Activated CD8-positive, alpha-beta memory T cell treated with anti-CD3 and anti-CD28 coated beads, Interleukin-2, amount 10 ng/mL, durations not matched to agents 7 days and 5 days (primary cell): ENCODE measurements around the gene WDFY4. TPM values are rescaled to one million over a fixed set of nuclear protein-coding genes. Genes with fewer than 3 reads are reported as not detected.

ENCODE experiments used
- ATAC-seq: fragments of 150-1000 bp; cut with Tn5 transposase; one replicate; pipeline ENCODE4 v1.10.0; 2021; ENCODE audit warnings: moderate library complexity
- CTCF ChIA-PET: fragments of 350-600 bp; sonication (Branson Sonifier 250); formaldehyde crosslinking; loops from one replicate; lab custom pipeline; 2021; ENCODE audit warnings: antibody characterized with exemption; lab: Charles Lee
- DNase-seq: peaks from one replicate; pipeline ENCODE4 v3.0.0-alpha.2; 2020
- H3K27ac Mint-ChIP-seq: one replicate; pipeline ENCODE4 v1.8.0; 2021; ENCODE audit warnings: mild to moderate bottlenecking, mixed read lengths
- H3K27me3 Mint-ChIP-seq: one replicate; pipeline ENCODE4 v1.8.0; 2021; ENCODE audit warnings: mixed read lengths
- H3K36me3 Mint-ChIP-seq: one replicate; pipeline ENCODE4 v1.8.0; 2021; ENCODE audit warnings: mild to moderate bottlenecking, mixed read lengths
- H3K4me1 Mint-ChIP-seq: one replicate; pipeline ENCODE4 v1.8.0; 2021; ENCODE audit warnings: mixed read lengths
- H3K4me3 Mint-ChIP-seq: one replicate; pipeline ENCODE4 v1.8.0; 2021; ENCODE audit warnings: mild to moderate bottlenecking, moderate library complexity, mixed read lengths
- H3K9me3 Mint-ChIP-seq: one replicate; pipeline ENCODE4 v1.8.0; 2022; ENCODE audit warnings: low read depth, mixed read lengths
- total RNA-seq, 2 experiments: library from RNA; stranded (reverse); gene quantifications; one replicate each; pipeline ENCODE4 v1.2.3, GENCODE V29; 2021

WDFY4 gene
- total RNA-seq, 2 experiments from 2014 or later = 0.06 TPM; not detected in 1

GRCh38 chr10:48834189-48834965 lies 149.7 kb downstream of the WDFY4 start:
- H3K27me3 Mint-ChIP-seq = peaks cover 6% of the 10 kb centered on the region
- no peaks in the 10 kb centered on the region for H3K4me1 Mint-ChIP-seq
- DNase-seq = no peak
- ATAC-seq = no peak
- H3K9me3 Mint-ChIP-seq = no peaks in the 10 kb centered on the region
- no peaks in the 10 kb centered on the region for H3K36me3 Mint-ChIP-seq
- CTCF ChIA-PET = no interaction called here
- no peak overlapping the region for H3K27ac Mint-ChIP-seq
- no peak overlapping the region for H3K4me3 Mint-ChIP-seq

GRCh38 chr10:48835781-48836180 lies 151.1 kb downstream of the WDFY4 start:
- no peak overlapping the region for H3K27ac Mint-ChIP-seq
- CTCF ChIA-PET = no interaction called here
- H3K27me3 Mint-ChIP-seq = peaks cover 8% of the 10 kb centered on the region
- no peak for DNase-seq
- ATAC-seq = no peak
- H3K36me3 Mint-ChIP-seq = no peaks in the 10 kb centered on the region
- no peak overlapping the region for H3K4me3 Mint-ChIP-seq
- no peaks in the 10 kb centered on the region for H3K9me3 Mint-ChIP-seq
- no peaks in the 10 kb centered on the region for H3K4me1 Mint-ChIP-seq

GRCh38 chr10:48836605-48837004 lies 151.9 kb downstream of the WDFY4 start:
- H3K27me3 Mint-ChIP-seq = peaks cover 8% of the 10 kb centered on the region

GRCh38 chr10:48838834-48839233 lies 154.2 kb downstream of the WDFY4 start:
- no peaks in the 10 kb centered on the region for H3K36me3 Mint-ChIP-seq
- H3K27ac Mint-ChIP-seq = no peak overlapping the region
- H3K9me3 Mint-ChIP-seq = no peaks in the 10 kb centered on the region
- H3K27me3 Mint-ChIP-seq = peaks cover 8% of the 10 kb centered on the region
- no peak overlapping the region for H3K4me3 Mint-ChIP-seq
- no peaks in the 10 kb centered on the region for H3K4me1 Mint-ChIP-seq
- ATAC-seq (no peak), DNase-seq (no peak)
- CTCF ChIA-PET = no interaction called here

More at GRCh38 chr10:48836605-48837004, 151.9 kb downstream of the WDFY4 start:
- Mint-ChIP-seq H3K9me3 (no peaks in the 10 kb centered on the region), H3K4me3 (no peak overlapping the region), H3K27ac (no peak overlapping the region), H3K4me1 (no peaks in the 10 kb centered on the region), H3K36me3 (no peaks in the 10 kb centered on the region)
- DNase-seq = no peak
- ATAC-seq = no peak
- CTCF ChIA-PET = interaction anchor here (1.5 kb wide), 1 partner anchor 32 kb away, joined by 3 read pairs; no protein-coding TSS in a partner anchor

- Mint-ChIP-seq H3K27me3 (peaks cover 7% of the 10 kb centered on the region), H3K27ac (no peak overlapping the region), H3K4me3 (no peak overlapping the region), H3K4me1 (no peaks in the 10 kb centered on the region), H3K9me3 (no peaks in the 10 kb centered on the region), H3K36me3 (no peaks in the 10 kb centered on the region)
- DNase-seq (no peak), ATAC-seq (no peak)
- CTCF ChIA-PET = interaction anchor here (0.7 kb wide), 1 partner anchor 1814 kb away, joined by 3 read pairs; no protein-coding TSS in a partner anchor
Observed at GRCh38 chr10:48839809-48840679, 155.4 kb downstream of the WDFY4 start.

GRCh38 chr10:48842231-48842630 lies 157.6 kb downstream of the WDFY4 start:
- H3K4me1 Mint-ChIP-seq = no peaks in the 10 kb centered on the region
- ATAC-seq (no peak), DNase-seq (no peak)
- H3K9me3 Mint-ChIP-seq = no peaks in the 10 kb centered on the region
- CTCF ChIA-PET = interaction anchor here (1.2 kb wide), 1 partner anchor 186 kb away, joined by 4 read pairs; no protein-coding TSS in a partner anchor
- no peak overlapping the region for H3K4me3 Mint-ChIP-seq
- H3K27me3 Mint-ChIP-seq = peaks cover 4% of the 10 kb centered on the region
- no peaks in the 10 kb centered on the region for H3K36me3 Mint-ChIP-seq
- H3K27ac Mint-ChIP-seq = no peak overlapping the region

GRCh38 chr10:48843198-48843597 lies 158.5 kb downstream of the WDFY4 start:
- Mint-ChIP-seq H3K4me1 (no peaks in the 10 kb centered on the region), H3K4me3 (no peak overlapping the region), H3K27me3 (peaks cover 2% of the 10 kb centered on the region), H3K36me3 (no peaks in the 10 kb centered on the region), H3K27ac (no peak overlapping the region), H3K9me3 (no peaks in the 10 kb centered on the region)
- DNase-seq (no peak), ATAC-seq (no peak)
- CTCF ChIA-PET = no interaction called here

- H3K27me3 Mint-ChIP-seq = peaks cover 3% of the 10 kb centered on the region
- no peak overlapping the region for H3K4me3 Mint-ChIP-seq
- CTCF ChIA-PET = no interaction called here
- DNase-seq = no peak
- no peaks in the 10 kb centered on the region for H3K4me1 Mint-ChIP-seq
- no peak for ATAC-seq
- H3K27ac Mint-ChIP-seq = no peak overlapping the region
- no peaks in the 10 kb centered on the region for H3K9me3 Mint-ChIP-seq
- H3K36me3 Mint-ChIP-seq = no peaks in the 10 kb centered on the region
Observed at GRCh38 chr10:48844616-48845015, 159.9 kb downstream of the WDFY4 start.

GRCh38 chr10:48845512-48845911 lies 160.8 kb downstream of the WDFY4 start:
- no peaks in the 10 kb centered on the region for H3K36me3 Mint-ChIP-seq
- H3K9me3 Mint-ChIP-seq = no peaks in the 10 kb centered on the region
- ATAC-seq (no peak), DNase-seq (no peak)
- CTCF ChIA-PET = no interaction called here
- H3K27ac Mint-ChIP-seq = no peak overlapping the region
- H3K27me3 Mint-ChIP-seq = peaks cover 5% of the 10 kb centered on the region
- no peak overlapping the region for H3K4me3 Mint-ChIP-seq
- H3K4me1 Mint-ChIP-seq = no peaks in the 10 kb centered on the region

GRCh38 chr10:48847691-48848090 lies 163.0 kb downstream of the WDFY4 start:
- ATAC-seq = no peak
- Mint-ChIP-seq H3K36me3 (no peaks in the 10 kb centered on the region), H3K27me3 (peaks cover 5% of the 10 kb centered on the region), H3K4me1 (no peaks in the 10 kb centered on the region), H3K9me3 (no peaks in the 10 kb centered on the region), H3K4me3 (no peak overlapping the region), H3K27ac (no peak overlapping the region)
- DNase-seq = no peak
- CTCF ChIA-PET = no interaction called here

GRCh38 chr10:48856855-48857254 lies 172.2 kb downstream of the WDFY4 start:
- Mint-ChIP-seq H3K4me3 (no peak overlapping the region), H3K4me1 (no peaks in the 10 kb centered on the region), H3K36me3 (no peaks in the 10 kb centered on the region), H3K27ac (no peak overlapping the region), H3K27me3 (peaks cover 29% of the 10 kb centered on the region), H3K9me3 (no peaks in the 10 kb centered on the region)
- DNase-seq = no peak
- CTCF ChIA-PET = no interaction called here
- ATAC-seq = no peak

- ATAC-seq = no peak
- no peak for DNase-seq
- Mint-ChIP-seq H3K36me3 (no peaks in the 10 kb centered on the region), H3K4me3 (no peak overlapping the region), H3K27me3 (peaks cover 7% of the 10 kb centered on the region), H3K4me1 (no peaks in the 10 kb centered on the region), H3K27ac (no peak overlapping the region), H3K9me3 (no peaks in the 10 kb centered on the region)
- CTCF ChIA-PET = no interaction called here
Observed at GRCh38 chr10:48872234-48872633, 187.6 kb downstream of the WDFY4 start.

GRCh38 chr10:48878091-48878490 lies 193.4 kb downstream of the WDFY4 start:
- no peak for ATAC-seq
- no peaks in the 10 kb centered on the region for H3K4me1 Mint-ChIP-seq
- peaks cover 7% of the 10 kb centered on the region for H3K27me3 Mint-ChIP-seq
- CTCF ChIA-PET = no interaction called here
- DNase-seq = no peak
- no peaks in the 10 kb centered on the region for H3K36me3 Mint-ChIP-seq
- H3K27ac Mint-ChIP-seq = no peak overlapping the region
- H3K9me3 Mint-ChIP-seq = no peaks in the 10 kb centered on the region
- no peak overlapping the region for H3K4me3 Mint-ChIP-seq
